GM18951 (cell line): Measurements from ENCODE around the gene RPS6KA2.

ENCODE experiments used
- POLR2A ChIP-seq: IDR thresholded peaks from 4 replicates; pipeline ENCODE4 v1.6.1; 2011; ENCODE audit warnings: mild to moderate bottlenecking; ENCODE audit not compliant: insufficient read length, insufficient read depth; ENCODE audit errors: extremely low read depth
- in situ Hi-C: fragments of 300-500 bp; cut with MboI; formaldehyde crosslinking; loops from one replicate; pipeline ENCODE4 v1.12.0; 2022; ENCODE audit warnings: low sequenced_read_pairs, mixed read lengths, inconsistent platforms; ENCODE audit not compliant: unreplicated experiment

RPS6KA2 gene

DNA sequence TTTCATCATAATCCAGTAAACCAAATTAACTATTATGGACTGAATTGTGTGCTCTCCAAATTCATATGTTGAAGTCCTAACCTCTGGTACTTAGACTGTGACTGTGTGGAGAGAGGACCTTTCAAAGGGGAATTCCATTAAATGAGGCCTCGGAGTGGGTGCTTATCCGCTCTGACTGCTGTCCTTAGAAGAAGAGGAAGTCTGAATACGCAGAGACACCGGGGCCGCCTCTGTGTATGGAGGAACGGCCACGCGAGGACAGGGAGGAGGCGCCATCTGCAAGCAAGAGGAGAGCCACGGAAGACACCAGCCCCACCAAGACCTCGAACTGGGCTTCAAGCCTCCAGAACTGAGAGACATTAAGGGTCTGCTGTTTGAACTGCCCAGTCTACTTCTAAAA is 35.6 kb upstream of the RPS6KA2 start:
- no peak for TF ChIP-seq POLR2A
- in situ Hi-C loops = no loop called here

DNA sequence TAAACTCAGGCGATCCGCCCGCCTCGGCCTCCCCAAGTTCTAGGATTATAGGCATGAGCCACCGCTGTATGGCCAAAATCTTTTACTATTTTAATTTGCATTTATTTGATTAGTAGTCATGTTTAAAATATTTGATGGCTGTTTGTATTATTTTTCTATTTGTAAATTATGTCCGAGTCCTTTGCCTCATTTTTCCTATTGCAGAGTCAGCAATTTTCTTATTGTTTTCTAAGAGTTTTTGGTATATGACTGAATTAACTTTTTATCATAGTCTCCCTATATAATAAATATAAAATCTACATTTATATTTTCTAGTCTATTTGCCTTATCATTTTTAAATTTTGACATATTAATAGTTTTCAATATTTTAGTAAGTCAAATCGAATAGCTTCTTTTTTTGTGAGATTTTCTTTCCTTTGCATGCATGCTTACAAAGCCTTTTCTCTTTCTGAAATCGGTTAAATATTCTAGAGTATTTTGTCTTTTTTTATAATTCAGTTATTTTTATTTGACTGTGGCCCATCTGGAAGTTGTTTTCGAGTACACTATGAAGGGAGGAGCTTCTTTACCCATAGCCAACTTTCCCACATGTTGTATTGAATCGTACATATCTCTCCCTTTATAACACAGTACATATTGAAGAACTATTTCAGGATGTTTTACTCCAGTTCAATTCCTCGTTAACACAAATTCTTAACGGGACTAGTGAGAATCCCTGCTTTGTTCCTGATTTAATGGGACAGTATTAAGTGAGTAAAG is 34.5 kb upstream of the RPS6KA2 start:
- in situ Hi-C loops = no loop called here
- no peak for TF ChIP-seq POLR2A

DNA sequence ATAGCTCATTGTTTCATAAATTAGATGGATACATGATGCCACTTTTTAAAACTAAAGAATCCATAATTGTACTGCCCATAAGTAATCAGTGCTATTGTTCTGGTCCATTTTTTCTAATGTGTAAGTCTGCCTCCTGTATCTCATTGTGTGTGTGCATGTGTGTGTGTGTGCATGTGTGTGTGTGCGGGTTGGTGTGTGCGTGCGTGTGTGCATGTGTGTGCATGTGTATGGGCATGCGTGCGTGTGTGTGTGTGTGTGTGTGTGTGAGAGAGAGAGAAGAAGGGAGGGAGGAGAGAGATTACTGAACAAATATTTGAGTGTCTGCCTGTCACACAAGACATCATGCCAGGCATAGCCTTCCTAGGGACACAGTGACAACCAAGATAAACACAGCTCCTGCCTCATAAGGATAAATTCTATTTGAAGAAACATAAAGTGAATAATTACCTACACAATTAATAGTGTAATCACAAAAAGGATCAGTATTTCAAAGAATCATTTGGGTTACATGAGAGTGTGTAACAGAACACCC is 33.2 kb upstream of the RPS6KA2 start:
- in situ Hi-C loops = no loop called here
- TF ChIP-seq POLR2A = no peak

DNA sequence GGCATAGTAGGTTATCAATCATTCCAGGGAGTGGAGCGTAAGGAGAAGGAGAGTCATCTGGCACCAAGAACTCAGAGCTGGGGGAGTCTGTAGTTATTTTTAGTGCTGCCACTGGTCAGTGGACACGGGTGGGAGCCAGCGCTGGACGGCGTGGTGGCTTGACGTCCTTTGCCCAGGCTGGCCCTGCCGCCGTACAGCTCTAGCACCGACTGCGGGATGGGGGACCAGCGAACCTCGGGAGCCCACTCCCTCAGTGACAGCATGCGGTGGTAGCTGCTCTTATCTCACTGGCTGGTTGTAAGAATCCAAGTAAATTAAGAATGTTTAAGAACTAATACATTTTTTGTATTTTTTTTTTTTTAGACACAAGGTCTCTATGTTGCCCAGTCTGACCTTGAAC is 32.5 kb upstream of the RPS6KA2 start:
- TF ChIP-seq POLR2A = no peak
- in situ Hi-C loops = no loop called here

DNA sequence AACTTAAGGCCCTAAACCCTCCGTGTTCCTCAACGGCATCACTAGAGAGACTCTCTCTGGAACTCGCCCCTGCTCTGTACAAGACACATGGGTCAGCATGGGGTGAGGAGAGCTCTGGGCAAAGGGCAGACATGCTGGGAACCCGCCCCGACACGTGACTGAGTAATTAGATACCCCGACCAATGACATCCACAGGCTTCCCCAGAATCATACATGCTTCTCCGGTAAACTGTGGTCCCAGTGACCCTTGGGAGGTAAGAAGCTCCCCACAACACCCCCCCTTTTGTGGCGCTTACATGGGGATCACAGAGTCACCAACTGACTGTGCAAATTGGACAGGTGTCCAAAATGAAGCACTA is 31.7 kb upstream of the RPS6KA2 start:
- in situ Hi-C loops = no loop called here
- TF ChIP-seq POLR2A = no peak

DNA sequence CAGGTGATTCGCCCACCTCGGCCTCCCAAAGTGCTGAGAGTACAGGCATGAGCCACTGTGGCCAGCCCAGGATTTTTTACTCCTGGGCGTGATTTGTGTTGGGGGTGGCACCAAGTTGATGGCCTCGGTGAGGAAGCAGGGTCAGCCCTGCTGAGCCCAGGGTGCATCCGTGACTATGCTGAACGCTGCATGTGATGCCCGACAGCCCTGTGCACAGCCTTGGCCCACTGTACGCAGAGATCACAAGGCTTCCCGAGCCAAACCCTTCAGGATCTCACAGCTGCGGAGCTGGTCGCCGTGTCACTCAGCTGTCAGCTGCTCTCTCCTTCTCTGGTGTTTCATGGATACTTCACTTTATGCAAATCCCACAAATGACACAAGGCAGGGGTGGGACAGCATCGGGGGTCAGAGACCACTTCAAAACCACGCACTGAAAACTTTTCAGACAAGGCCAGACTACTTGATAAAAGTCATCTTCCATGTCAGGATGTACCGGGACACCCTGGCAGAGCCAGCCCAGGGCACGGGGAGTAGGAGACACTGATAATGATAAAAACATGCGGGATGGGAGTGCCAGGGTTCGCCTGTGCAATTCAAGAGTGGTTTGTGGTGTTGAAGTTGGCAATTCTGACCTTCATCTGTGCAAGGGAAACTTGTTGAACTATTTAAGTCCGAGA is 31.2 kb upstream of the RPS6KA2 start:
- TF ChIP-seq POLR2A = no peak

DNA sequence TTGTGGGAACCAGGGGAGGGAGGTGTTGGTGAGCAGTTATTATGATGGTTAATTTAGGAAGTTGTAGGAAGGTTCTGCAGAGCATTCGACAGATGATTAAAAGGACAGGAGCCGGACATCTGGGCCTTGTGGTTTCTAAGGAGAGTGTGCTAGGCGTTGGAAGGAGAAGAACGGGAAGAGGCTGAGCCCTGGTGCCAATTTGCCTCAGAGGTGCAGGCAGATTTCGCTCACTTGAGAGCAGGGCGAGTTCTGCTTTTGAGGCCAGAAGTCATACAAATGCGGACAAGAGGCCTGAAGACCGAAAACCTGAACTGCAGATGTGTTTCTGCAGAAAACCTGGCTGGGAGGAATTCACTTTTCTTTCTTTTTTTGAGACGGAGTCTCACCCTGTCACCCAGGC is 30.5 kb upstream of the RPS6KA2 start:
- in situ Hi-C loops = no loop called here
- TF ChIP-seq POLR2A = no peak

More for the DNA sequence above, 31.2 kb upstream of the RPS6KA2 start:
- in situ Hi-C loops = no loop called here

DNA sequence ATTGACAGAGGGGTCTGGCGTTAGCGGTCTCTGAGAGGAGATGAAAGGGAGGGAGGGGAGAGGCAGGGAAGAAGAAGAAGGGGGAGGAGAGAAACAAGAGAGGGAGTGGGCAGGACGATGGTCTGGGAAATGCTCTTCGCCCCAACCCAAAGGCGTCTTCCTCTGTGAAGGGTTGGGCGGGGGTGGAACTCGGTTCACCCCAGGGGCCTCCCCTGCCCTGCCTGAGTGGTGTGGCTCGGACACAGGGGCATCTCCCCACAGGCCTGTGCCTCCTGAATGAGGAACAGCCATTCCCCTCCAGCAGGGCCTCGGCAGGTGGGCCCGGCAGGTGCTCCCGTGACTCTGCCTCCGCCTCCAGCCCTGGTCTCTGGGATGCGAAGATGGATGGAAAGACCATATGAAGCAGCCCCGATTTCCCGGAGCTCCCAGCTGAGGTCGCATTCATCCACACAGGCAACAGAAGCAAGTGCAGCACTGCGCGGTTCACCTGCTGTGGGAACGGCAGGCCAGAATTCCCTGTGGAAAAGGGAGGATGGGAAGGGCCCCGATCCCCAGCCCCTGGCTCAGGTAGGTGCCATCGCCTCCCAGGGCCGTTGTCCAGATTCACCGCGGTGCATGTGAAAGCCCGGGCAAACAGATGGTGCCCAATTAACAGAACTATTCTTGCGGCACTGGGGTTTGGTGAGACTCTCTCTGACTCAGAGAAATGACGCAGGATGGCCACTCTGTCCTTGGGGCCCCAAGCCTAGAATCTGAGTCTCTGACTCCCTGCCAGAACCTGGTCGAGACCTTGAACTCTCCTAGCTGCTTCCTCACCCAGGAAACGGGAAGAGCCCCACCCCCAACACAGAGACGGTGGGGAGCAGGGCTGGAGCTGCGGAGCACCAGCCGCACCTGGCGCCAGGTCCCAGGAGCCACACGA is 29.4 kb upstream of the RPS6KA2 start:
- TF ChIP-seq POLR2A = no peak
- in situ Hi-C loops = no loop called here

DNA sequence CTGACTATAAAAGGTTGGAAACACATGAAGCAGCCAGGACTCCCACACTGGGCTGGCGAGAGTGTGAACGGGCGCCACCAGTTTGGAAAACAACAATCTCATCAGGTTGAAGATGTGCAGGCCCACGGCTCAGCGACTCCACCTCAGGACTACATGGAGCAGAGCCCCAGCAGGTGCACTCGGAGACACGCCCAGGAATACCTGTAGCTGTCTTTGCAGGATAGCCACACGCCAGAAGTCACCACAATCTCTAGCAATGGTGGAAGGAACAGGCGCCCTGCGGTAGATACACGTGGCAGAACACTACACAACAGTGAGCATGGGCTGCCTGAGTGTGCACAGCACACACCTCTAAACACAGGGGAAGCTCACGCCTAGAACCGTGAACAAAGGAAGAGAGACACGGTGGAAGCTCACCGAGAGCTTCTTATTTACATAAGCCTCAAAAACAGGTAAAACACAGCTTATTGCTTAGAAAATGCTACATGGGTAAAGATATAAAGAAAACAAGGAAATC is 28.7 kb upstream of the RPS6KA2 start:
- in situ Hi-C loops = no loop called here

DNA sequence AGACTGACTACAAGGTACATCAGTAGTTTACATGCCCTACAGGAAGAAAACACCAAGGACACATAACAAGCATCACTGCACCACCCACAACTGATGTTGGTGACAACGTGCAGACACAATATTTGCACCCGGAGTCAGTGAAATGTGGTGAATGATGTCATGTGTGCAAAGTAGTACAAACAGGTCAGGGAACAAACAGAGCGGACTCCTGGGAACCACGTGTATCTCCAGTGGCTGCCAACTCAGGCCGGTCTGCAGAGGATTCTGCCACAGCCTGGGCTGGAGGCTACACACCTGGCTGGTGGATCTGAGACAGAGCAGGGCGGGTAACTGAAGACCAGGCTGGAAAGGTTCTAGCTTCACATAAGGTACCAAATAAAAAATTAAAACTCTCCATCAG is 28.2 kb upstream of the RPS6KA2 start:
- no peak for TF ChIP-seq POLR2A
- in situ Hi-C loops = no loop called here

More for the DNA sequence above, 28.7 kb upstream of the RPS6KA2 start:
- no peak for TF ChIP-seq POLR2A

DNA sequence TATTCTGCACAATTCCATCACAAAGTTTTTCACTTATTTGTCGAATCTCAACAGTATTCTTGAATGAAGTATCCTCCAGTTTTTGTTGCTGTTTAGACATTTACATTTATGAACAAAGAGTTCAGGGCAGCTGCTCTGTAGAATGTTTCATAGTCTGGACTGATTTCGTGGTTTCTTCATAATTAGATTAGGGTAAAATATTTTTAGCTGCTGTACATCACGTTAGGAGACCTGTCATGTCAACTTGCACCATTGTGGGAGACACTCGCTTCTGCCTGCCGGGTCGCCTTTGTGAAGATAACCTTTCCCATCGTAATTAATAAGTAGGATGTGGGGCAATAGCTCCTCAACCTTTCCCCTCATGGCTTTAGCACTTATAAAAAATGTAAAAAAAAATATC is 27.5 kb upstream of the RPS6KA2 start:
- in situ Hi-C loops = no loop called here
- TF ChIP-seq POLR2A = no peak

DNA sequence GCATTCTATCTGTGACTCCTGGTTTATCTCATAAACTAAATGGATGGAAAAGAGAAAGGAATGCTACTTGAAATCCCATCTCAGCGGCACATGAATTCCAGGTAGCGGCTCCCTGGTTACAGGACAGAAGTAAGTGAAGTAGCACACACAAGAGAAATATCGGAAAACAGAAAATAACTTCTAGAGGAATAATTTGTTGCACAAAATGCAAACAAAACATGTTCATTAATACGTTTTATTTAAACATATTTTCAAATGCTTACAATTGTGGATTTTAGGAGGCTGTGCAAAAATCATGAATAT is 26.5 kb upstream of the RPS6KA2 start:
- TF ChIP-seq POLR2A = no peak
- in situ Hi-C loops = no loop called here

DNA sequence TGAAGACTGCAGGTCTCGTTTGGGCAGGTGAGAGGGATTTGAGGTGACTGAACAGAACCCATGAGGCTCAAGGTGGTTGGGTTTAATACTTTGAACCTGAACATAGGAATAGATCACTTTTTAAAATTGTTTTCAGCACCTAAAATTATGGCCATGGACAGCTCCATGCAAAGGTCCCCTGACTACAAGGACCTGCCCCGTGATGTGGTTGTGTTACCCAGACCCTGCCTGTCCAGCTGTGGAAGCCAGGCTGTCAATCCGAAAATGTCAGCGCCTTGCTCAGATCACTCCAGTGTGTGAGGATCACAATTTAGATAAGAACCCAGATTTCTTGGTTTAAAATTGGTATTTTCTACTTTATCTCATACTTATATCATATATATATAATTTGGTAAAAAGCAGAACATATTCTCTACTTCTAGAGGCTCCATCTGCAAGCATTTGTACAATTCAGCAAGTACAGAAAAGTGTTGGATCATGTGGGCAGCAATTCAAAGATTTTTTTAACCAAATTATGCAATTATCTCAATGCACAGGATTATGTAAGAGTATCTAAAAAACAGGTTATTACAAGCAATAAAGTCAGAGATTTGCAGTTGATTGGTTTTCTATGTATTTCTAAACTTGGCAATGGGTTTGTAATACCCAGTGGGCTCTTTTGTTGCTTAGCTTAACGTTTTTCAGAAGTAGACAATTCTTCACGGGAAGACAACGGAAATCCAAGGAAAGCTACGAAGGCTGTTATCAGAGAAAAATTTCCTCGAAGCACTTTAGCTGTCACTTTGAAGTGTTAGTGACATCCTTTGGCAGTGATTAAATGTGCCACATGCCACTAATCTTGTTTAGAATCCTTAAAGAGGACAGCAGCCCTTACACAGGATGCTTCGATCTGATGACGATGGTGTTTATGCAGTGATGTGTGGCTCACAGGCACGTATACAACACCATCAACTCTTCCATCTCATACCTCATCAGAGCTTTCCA is 24.1 kb upstream of the RPS6KA2 start:
- in situ Hi-C loops = no loop called here
- no peak for TF ChIP-seq POLR2A
